Retina (tissue), 1 donor: ENCODE measurements around the gene C1QC.

Experiments used
- DNase-seq: peaks from one replicate; pipeline ENCODE4 v3.0.0-alpha.2; 2016

Gene C1QC

DNA sequence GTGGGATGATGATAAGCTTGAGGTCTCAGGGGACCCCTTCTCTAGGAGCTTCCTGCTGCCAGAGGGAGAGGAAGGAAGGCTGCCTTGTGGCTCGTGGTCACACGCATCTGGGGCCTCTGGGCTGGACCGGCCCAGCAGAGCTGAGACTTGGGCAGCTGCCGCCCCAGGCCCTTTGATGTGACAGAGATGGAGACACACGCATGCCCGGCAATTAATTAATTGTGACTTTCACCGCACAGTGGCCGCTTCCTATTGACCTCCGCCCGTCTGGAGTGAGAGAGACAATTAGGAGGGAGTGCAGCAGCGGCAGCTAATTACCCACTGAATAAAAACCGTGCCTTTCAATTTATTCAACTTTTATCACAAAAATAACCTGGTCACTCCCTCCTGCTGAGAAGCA, 23.6 kb upstream of the C1QC start:
- no peak for DNase-seq

DNA sequence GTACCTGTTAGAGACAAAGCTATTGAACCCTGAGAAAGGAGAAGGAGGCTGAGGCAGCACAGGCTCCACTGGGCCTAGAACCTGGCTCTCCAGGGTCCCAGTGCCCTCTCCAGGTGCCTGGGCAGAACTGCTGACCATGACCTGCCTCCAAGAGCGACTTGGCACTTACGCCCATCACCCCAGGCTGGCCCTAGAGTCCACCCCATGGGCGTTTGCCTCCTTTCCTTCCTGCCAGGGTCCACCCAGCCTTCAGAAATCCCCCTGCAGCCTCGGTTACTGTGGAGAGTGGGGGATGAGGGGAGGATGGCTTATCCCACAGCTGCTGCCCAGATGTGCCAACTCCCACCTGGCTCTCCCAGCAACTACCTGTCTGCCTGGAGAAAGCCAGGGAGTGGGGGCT, 21.7 kb upstream of the C1QC start:
- DNase-seq, result no peak

DNA sequence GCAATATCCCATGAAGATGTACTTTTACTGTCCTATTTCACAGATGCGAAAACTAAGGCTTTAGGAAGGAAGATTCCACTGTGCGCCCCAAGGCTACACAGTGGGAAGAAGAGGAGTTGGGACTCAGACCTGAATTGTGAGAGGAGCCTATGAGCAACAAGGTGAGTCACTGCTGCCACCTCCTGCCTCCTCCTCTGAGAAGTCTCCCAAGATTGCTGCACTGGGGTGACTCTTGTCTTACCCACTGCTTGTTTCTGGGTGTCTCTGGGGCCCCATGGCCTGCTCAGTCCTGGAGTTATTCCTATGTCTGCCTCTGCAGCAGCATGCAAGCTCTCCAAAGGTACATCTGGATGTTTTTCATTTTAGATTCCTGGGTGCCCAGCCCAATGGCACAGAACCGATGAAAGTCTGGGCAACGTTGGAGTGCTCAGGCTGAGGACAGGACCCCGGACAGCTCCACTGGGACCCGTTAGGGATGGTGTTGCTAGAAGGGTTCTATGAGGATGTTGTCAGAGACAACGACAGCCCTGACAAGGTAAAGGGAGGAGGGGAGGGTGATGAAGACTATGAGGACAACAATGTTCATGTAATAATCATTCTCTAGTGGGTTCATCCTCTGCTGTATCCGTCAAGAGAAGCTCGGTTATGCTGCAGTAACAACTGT, 18.0 kb upstream of the C1QC start:
- DNase-seq, result no peak

DNA sequence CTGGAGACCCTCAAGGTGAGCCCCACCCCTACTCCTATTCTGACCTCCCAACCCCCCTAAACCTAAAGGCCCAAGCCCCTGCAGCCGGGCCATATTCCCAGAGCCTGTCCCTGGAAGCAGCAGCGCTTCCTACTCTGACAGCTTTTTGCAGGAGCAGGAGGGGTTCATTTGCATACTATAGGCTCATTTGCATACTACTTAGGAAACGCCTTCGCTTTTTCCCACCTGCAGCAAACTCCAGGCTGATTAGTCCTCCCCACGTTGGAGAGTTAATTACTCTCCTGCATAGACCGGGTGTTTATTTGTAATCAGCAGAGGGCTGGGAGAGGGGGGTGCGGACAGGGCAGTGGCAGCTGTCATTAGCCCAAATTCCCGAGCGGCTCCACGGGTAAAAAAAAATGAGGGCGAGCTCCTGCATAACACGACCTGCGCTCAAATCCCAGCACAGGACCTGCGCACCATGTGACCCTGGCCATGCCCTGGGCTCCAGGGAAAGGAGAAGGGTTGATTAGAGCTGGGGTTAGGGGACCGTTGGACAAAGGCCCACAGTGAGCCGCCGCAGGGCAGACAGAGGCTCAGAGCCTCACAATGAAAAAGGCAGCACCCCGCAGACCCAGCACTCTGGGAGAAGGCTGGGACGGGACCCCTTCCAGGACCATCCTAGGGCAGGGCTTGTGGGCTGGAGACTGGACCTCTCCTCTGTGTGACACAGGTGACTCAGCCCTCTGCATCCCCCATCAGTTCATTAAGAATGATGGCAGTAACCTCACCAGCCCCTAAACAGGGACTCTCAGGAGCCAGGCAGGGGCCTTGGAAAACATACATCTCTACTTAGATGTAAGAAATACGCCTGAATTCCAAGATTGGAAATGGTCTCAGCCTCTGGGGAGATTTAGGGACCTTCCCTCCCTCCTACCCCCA, 16.9 kb upstream of the C1QC start:
- DNase-seq, result peak; percentile 50

DNA sequence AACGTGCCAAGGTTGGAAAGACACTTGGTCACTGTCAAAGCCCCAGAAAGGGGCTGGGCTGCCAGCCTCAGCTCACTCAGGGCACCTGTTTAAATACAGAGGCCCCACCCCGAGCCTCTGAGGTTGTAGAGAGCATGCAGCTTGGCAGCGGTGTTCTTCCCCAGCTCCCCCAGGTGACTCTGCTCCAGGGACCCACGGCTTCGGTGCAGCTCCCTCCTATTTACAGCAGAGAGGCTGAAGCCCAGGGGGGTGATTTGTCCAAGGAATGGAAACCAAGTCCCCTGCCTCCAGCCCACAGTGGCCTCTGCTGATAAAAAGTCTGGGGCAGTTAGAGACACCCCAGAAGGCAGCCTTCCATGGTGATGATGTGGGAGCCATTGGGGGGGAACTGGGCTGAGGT, 16.1 kb upstream of the C1QC start:
- DNase-seq, result no peak

DNA sequence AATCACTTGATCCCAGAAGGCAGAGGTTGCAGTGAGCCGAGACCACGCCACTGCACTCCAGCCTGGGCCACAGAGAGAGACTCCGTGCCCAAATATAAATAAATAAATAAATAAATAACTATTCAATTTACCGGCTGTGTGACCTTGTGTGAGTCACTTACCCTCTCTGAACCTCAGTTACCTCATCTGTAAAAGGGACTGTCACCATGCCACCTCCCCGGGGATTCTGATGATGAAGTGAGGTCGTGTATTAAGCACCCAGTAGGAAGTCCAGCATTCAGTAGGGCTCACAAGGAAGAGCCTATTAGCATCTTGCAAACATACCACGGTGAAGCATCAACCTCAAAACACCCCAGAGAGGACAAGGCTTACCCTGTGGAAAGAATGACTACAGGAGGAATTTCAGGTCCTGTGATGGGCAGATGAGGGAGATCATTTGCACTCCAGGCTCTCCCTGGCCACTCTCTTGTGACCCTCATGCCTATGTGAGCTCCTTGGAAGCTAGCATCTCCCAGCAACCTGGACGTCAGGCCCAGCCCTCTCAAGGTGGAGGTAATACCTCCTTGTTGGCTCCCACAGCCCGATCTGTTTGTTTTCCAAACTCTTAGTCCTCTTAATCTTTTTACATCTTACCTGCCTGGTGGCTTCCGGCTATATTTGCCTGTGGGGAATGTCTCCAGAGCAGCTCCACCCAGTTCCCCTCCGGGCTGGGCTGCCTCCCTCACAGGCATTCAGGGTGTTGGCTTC, 14.6 kb upstream of the C1QC start:
- DNase-seq, result no peak

DNA sequence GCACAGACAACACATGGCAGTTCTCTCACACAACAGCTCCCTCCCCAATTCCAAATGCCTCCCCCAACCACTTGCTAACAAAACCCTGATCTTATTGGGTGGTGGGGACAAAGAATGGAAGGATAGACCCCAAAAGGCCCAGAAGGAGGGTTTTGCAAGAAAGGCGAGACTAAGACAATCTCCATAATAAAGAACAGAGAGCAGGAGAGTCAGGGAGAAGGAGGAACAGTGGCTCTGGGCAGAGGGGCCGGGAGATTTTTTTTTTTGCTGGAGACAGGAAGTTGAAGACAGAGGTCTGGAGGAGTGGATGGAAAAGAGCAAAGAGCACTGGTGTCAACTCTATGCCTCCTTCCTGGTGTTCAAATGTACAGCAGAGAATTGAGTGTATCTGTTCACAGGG, 13.5 kb upstream of the C1QC start:
- no peak for DNase-seq

DNA sequence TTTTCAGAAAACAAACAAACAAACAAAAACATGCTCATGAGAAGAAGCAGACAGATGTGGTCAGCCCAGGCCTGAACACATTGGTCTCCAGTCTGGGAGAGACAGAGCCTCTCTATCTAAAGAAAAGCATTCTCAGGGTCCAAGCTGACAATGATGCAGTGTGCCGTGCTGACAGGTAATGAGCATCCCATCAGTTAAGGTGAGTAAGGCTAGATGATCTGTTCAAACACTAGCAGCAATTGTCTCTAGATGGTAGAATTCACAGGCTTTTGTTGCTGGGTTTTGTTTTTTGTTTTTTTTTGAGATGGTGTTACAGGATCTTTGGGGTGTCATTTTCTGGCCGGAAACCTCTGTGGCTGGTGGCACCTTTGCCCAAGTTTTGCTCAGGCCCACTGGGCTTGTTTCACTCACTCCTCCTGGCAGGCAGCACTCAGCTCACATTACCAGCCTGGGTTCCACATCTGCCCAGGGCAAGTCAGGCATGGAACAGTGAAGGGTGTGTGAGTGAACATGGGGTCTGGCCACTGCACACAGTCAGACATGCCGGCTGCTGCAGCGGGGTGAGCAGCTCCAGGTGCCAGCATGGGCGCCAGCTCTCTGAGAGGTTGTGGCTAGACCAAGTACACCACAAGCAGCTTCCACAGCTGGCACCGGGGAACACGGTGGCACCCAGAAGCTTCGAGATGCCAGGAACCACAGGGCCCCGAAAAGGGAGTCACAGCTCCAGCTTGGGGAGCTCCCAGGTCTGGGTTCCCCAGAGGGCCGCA, 9.6 kb upstream of the C1QC start:
- no peak for DNase-seq

DNA sequence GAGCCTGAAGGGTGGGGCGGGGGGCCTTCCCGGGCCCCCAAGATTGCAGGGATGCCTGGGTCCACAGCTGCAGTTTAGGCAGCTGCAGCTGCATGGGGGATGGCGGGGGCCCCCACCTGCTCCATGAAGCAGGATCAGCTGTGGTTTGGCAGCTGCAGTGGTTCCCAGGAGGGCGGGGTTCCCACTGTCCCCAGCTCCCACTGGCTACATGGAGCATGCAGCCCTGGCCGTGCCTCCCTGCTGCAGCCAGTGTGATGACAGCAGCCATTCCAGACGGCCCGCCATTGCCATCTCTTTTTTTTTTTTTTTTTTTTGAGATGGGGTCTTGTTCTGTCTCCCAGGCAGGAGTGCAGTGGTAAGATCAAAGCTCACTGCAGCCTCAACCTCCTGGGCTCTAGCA, 8.0 kb upstream of the C1QC start:
- DNase-seq, result no peak

DNA sequence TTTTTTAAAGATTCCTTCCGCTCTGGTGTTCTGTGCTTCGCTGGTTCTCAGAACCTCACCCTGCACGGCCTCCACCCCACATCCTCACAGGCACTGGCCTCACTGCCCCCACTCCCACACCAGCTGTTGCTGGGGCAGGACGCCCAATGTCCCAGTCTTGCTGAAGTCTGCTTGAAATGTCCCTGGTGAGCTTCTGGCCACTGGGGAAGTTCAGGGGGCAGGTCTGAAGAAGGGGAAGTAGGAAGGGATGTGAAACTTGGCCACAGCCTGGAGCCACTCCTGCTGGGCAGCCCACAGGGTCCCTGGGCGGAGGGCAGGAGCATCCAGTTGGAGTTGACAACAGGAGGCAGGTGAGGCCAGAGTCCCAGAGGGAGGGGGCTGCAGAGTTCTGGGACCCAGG, 7.1 kb upstream of the C1QC start, which contains the start of gene C1QA:
C1QA (plus strand) TSS at position 276 of the 400 bp plus-strand sequence. CDS start 989 bp downstream, outside the sequence.
- DNase-seq, result no peak

DNA sequence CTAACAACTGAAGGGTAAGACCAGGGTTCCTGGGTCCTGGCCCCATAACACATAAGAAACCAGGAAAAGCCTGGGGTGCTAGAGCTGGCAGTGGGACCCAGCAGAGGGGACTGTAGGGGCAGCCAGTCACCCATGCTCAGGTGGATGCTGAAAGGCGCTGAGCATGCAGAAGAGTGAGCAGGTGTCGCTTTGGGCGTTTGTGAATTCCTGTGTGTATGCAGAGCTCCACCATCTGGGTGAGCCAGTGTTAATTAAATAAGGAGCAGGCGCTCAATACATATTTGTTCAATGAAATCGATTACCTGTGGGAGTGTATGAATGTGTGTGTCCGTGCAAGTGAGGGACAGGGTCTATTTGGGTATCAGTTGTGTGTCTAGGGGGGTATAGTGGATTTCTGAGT, 6.5 kb upstream of the C1QC start:
- DNase-seq, result no peak

DNA sequence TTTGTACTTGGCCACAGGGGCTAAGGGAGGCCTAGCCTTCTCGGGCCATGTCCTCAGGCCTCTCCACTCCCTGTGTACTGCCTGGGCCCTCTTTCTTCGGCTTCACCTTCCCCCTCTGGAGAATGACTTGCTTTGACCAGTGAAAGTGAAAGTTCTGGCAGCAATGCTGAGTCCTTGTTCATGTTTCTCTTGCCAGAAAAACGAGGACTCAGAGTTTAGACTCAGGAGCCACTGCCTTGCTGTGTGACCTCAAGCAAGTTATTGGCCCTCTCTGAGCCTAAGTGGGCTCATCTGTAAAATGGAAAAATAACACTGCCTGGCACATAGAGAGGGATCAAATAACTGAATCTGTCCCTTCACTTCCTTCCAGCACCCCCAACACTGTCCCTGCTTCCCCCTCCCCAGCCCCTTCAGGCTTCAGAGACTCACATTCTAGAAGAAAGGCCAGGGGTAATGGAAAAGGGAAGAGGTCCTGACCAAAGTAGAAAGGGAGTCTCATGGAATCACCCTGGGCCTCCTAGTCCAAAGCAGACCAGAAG, 5.5 kb upstream of the C1QC start:
- no peak for DNase-seq

DNA sequence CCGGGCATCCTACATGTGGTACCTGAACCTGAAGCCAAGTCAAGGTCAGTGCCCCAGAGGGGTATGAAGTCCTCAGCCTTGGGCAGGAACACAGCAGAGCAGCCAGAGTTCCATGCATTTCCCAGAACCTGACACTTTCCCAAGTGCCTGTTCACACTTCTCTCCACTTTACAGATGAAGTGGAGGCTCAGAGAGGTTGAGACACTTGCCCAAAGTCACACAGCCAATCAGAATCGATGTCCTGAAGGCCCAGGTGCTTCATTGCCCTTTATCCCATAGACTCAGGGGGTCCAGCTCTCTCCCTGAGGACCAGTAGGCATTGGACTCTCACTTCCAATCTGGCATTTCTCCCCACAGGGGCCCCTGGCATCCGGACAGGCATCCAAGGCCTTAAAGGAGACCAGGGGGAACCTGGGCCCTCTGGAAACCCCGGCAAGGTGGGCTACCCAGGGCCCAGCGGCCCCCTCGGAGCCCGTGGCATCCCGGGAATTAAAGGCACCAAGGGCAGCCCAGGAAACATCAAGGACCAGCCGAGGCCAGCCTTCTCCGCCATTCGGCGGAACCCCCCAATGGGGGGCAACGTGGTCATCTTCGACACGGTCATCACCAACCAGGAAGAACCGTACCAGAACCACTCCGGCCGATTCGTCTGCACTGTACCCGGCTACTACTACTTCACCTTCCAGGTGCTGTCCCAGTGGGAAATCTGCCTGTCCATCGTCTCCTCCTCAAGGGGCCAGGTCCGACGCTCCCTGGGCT, 4.8 kb upstream of the C1QC start:
- DNase-seq, result no peak

DNA sequence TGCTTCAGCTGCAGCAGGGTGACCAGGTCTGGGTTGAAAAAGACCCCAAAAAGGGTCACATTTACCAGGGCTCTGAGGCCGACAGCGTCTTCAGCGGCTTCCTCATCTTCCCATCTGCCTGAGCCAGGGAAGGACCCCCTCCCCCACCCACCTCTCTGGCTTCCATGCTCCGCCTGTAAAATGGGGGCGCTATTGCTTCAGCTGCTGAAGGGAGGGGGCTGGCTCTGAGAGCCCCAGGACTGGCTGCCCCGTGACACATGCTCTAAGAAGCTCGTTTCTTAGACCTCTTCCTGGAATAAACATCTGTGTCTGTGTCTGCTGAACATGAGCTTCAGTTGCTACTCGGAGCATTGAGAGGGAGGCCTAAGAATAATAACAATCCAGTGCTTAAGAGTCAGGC, 4.1 kb upstream of the C1QC start:
- no peak for DNase-seq

DNA sequence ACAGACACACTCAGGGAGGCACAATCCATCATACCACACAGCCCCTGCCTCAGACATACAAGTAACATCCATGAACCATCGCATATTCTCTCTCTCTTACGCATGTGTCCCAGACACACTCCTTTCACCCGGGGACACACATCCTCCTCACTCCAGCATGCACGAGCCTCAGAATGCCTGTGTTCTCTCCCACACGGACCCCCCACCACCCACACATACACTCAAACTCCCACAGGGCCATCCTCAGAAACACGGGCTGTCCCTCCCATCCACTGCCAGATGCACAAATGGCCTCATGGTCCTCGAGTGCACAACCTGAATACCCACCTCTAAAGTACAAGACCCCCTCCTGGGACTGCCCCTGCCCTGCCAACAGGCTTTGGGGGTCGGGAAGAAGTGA, 2.2 kb upstream of the C1QC start:
- no peak for DNase-seq

DNA sequence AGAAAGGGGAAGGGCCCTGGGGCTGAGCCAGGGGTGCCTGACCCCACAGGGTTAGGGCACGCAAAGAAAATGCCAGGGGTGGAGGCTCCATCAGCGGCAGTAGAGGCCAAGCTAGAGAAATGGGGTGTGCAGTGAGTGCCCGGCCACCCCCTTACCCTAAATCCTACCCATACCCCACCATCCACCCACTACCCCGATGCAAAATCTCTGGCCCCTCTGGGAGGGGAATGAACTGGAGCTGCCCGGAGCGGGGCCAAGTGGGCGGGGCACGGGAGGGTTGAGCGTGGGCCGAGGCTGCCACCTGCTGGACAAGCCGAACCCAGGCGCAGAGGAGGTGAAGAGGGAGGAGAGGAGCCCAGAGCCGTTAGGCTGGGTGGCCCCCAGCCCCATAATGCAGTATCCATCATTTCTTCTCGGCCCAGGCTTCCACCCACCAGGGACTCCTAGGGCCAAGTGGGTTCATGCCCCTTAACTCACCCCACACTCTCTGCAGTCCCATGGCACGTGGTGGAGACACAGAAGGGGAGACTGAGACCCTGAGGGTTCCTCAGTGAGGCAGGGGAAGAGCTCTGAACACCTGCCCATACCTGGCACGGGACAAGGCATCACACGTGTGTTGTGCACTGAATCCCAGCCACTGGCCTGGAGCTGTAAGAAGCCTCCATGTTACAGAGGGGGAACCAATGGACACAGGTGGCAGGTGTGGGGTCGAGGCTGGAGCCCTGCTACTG, 1.4 kb upstream of the C1QC start:
- DNase-seq, result peak; percentile 86

DNA sequence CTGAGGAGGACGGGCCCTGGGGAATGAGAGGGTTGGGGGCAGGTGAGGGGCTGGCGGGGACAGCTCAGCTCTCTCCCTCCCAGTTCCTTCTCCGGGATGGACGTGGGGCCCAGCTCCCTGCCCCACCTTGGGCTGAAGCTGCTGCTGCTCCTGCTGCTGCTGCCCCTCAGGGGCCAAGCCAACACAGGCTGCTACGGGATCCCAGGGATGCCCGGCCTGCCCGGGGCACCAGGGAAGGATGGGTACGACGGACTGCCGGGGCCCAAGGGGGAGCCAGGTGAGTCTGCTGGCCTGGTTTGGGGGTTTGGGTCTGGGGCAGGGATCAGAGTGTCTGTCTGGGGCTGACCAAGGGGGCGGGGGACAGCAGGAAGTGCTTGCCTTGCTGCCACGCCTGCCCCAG, 495 bp downstream of the C1QC start:
- DNase-seq, result no peak

DNA sequence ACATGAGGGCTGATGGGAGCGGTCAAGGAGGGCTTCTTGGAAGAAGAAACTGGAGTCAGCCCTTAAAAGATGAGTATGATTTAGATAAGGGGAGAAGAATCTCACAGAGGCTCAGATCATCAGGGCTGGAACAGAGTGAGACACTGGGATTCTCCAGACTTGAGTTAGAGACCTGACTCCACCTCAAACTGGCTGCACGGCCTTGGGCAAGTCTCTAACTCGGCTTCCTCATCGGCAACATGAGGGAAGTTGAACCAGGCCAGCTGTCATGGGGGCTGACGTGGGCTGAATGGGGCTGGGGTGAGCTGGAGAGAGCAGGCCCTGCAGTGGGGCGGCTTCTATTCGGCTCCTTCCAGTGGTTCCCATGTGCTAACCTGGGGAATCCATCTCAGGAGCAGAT, 2.5 kb downstream of the C1QC start:
- no peak for DNase-seq

DNA sequence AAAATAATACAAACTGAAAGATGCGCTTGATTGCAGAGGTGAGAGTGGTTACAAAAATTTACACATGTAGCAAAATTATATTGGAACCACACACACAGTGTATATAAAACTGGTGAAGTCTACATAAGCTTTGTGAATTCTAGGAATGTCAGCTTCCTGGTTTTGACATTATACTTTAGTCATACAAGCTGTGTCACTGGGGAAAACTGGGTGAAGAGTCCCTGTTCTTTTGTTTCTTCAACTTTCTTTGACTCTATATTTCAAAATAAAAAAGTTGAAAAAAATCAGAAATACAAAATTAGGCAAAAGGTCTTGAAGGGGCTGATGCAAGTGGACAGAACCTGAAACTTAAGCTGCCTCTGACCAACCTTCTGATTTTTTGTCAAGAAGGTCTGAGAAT, 3.0 kb downstream of the C1QC start:
- DNase-seq, result no peak

DNA sequence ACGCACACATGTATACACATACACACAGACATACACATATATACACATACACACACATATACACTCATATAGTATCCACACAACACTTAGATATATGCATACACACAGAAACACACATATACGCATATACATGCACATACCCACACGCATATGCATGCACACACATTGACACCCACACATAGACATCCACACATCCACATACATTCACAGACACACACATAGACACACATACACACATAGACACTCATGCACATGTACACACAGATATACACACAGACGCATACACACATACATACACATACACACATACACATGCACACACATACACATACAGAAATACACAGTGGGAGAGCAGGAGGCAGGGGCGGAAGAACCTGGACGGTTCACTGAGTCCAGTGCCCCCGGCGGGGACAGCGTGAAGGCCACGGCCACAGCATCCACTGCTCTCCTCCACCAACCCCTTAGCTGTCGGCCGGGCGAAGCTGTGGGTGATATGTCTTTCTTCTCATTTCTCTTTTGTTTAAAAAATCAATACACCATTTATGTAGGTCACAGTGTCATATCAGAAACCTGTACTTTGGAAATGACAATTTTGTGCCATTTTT, 6.8 kb downstream of the C1QC start:
- no peak for DNase-seq
